Breast epithelium (tissue), 3 donors: ENCODE data around the gene RBM17.

ENCODE experiments used
- POLR2A ChIP-seq: fragments of 450-650 bp; IDR thresholded peaks from one replicate; pipeline ENCODE4 v1.6.1; 2016; ENCODE audit warnings: antibody characterized with exemption, mild to moderate bottlenecking, moderate library complexity
- POLR2AphosphoS5 ChIP-seq, 3 donors: sonication (generic); formaldehyde crosslinking; IDR thresholded peaks; one replicate each; pipeline ENCODE4 v1.6.1; 2017; ENCODE audit warnings: antibody characterized with exemption in 3 of 3
- TF ChIP-seq, protein P1 (sequence below), 3 donors: fragments of 450-650 bp; IDR thresholded peaks; one replicate each; pipeline ENCODE4 v1.5.1; 2016 to 2017; ENCODE audit warnings: antibody characterized with exemption in 3 of 3, mild to moderate bottlenecking in 3 of 3, moderate library complexity in 3 of 3

DNA sequence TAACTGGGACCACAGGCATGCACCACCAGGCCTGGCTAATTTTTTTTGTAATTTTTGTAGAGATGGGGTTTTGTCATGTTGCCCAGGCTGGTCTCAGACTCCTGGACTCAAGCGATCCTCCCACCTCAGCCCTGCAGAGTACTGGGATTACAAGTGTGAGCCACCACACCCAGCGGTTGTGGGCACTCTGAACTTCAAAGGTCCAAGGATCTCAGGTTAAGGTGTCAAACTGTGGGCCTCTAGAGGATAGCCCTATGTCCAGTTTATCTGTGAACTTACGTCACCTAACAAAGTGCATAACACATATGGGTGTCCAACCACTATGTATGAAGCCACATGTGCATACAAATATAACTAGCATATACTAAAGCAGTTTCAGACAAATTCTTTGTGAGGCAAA is 23.4 kb upstream of the RBM17 start:
- TF ChIP-seq, protein P1, sequence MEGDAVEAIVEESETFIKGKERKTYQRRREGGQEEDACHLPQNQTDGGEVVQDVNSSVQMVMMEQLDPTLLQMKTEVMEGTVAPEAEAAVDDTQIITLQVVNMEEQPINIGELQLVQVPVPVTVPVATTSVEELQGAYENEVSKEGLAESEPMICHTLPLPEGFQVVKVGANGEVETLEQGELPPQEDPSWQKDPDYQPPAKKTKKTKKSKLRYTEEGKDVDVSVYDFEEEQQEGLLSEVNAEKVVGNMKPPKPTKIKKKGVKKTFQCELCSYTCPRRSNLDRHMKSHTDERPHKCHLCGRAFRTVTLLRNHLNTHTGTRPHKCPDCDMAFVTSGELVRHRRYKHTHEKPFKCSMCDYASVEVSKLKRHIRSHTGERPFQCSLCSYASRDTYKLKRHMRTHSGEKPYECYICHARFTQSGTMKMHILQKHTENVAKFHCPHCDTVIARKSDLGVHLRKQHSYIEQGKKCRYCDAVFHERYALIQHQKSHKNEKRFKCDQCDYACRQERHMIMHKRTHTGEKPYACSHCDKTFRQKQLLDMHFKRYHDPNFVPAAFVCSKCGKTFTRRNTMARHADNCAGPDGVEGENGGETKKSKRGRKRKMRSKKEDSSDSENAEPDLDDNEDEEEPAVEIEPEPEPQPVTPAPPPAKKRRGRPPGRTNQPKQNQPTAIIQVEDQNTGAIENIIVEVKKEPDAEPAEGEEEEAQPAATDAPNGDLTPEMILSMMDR (IDR thresholded peaks at IDR 0.05): no peak
- no peak for TF ChIP-seq POLR2A
- TF ChIP-seq POLR2AphosphoS5 (IDR thresholded peaks at IDR 0.05): no peak
